Neural cell (in vitro differentiated cells): ENCODE measurements around the gene ZIC4.

Experiments
- EP300 ChIP-seq: fragments of 450-650 bp; conservative IDR thresholded peaks from 2 replicates; pipeline ENCODE4 v1.6.1; 2014; ENCODE audit warnings: antibody characterized with exemption, mild to moderate bottlenecking, moderate library complexity; ENCODE audit not compliant: poor library complexity, severe bottlenecking
- POLR2AphosphoS5 ChIP-seq: IDR thresholded peaks from 2 replicates; pipeline ENCODE4 v1.6.1; 2012
- RAD21 ChIP-seq: fragments of 450-650 bp; conservative IDR thresholded peaks from 2 replicates; pipeline ENCODE4 v1.6.1; 2014; ENCODE audit warnings: antibody characterized with exemption, mild to moderate bottlenecking, moderate library complexity
- TAF1 ChIP-seq: IDR thresholded peaks from 2 replicates; pipeline ENCODE4 v1.6.1; 2012; ENCODE audit warnings: low read depth
- TF ChIP-seq, protein P1 (sequence below): fragments of 450-650 bp; IDR thresholded peaks from 2 replicates; pipeline ENCODE4 v1.5.1; 2014; ENCODE audit warnings: antibody characterized with exemption, mild to moderate bottlenecking, moderate library complexity; ENCODE audit not compliant: poor library complexity, severe bottlenecking

DNA sequence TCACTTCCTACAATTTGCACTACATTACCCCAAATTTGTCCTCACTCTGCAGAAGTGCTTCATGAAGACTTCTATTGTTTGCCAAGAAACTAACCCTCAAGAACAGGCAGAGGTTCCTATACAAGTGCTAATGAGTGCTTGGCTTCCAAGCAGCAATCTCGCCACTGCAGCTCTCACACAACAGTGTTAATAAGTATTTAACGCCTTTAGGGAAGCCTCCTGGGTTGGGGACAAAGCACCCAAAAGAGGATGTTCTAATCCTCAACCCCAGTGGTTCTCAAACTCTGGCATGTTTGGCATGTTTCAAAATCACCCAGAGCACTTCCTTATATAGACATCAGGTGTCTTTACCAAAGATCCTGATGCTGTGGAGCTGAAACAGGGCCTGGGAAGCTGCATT, 64.6 kb downstream of the ZIC4 start:
- TF ChIP-seq TAF1 (no peak), RAD21 (no peak), POLR2AphosphoS5 (no peak), EP300 (no peak)
- TF ChIP-seq, protein P1, sequence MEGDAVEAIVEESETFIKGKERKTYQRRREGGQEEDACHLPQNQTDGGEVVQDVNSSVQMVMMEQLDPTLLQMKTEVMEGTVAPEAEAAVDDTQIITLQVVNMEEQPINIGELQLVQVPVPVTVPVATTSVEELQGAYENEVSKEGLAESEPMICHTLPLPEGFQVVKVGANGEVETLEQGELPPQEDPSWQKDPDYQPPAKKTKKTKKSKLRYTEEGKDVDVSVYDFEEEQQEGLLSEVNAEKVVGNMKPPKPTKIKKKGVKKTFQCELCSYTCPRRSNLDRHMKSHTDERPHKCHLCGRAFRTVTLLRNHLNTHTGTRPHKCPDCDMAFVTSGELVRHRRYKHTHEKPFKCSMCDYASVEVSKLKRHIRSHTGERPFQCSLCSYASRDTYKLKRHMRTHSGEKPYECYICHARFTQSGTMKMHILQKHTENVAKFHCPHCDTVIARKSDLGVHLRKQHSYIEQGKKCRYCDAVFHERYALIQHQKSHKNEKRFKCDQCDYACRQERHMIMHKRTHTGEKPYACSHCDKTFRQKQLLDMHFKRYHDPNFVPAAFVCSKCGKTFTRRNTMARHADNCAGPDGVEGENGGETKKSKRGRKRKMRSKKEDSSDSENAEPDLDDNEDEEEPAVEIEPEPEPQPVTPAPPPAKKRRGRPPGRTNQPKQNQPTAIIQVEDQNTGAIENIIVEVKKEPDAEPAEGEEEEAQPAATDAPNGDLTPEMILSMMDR, result no peak
